Kidney tubule cell (primary cell): Measurements from ENCODE around the gene RPS17.
"Not testable (repeated sequence)": the region's sequence is repeated elsewhere in the genome, so short reads cannot be mapped to it uniquely, and the experiment has no call there.

ENCODE experiments used
- DNase-seq: peaks from one replicate; pipeline ENCODE4 v3.0.0-alpha.2; 2018; ENCODE audit warnings: low spot score

RPS17 gene

DNA sequence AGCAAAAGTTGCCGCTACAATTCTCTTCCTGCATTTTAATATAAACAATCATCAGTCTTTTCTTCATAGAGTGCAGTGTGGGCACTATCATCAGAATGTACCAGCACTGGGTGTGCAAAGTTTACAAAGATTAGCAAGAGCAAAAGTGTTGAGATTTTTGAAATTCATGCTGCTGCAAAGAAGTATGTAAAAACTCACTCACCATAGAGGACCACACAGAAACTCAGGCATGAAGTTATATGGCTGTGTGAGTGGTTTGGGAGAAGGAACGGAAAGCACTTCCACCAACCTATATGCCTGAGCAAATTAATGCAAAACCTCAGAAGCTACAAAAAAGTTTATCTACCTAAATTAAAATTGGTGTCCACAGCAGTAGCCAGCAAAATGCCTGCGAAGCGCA lies 32.6 kb downstream of the RPS17 start:
- DNase-seq, result peak; percentile 1

DNA sequence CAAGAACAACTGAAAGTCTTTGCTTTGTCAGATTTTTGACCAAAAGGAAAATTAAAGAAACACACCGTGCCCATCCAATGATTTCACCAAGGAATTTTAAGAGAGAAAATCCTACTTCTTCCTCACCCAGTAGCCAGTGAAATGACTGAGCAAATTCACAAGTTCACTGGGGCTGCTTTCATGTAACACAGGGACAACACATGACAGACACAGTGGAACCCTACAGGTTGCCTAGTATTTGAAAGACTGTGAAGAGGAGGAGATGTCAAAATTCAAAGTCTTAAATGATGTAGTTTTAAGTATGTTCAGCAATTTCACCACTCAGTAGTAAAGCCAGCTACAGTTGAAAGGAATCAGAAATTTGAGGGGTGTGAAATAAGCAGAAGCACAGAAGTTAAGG lies 33.2 kb downstream of the RPS17 start:
- DNase-seq, result not testable (repeated sequence)

DNA sequence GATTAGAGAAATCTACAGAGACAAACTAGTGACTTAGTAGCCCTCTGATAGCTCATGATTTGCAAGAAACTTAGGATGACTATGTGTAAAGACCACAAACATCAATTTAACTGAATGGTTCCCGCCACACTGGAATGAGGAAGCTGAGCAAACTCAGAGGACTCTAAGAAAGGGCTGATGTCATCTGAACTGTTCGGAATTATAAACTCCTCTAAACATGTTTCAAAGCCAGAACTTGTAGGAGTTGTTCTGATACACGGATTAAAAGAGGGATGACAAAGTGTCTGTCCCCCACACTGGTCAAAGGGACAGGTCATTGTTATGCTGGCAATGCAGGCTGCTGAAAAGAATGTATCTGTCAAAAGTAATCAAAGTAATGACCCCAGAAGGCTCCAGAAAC lies 34.4 kb downstream of the RPS17 start:
- not testable (repeated sequence) for DNase-seq

DNA sequence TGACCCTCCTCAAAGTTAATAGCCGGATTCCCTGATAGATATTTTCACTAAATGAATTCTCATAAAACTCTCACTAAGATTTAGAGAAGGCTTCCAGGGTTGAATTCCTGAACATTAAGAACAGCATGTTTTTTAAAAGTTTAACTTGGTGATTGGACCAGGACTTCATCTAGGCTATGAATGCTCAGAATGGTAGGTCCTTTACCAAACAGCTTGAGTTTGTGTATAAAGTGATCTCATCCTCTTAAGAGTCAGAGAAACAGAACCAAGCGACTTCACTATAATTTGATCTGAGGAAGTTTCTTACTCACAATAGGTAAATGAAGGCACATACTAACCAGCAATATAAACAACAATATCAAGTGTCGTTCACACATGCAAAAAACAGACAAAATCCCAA lies 36.2 kb downstream of the RPS17 start:
- DNase-seq, result not testable (repeated sequence)

DNA sequence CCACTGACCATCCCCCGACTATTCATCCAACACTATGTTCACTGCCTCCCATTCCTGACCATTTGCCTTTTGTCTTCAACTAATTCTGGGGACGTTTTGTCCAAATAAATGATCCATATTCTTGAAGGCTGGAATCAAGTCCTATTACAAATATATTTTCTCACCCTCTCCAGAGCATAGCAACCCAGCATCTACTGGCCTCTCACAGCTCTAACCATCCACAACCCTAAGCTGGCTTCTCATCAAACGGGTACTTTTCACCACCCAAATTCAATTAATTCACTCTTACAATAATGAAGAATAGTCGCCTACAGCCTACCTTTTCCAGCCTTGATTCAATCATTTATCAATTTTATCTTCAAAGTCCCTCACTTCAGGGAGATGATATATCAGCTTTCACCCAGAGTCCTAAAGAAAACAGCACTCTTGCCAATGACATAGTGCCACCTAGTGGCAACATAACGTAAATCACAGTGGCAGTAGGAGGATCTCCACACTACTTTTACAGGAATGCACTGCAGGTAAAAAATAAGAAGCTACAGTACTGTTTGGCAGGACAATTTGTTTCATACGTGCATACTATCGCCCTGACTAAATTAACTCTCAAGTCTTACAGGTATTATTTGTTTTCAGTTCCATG lies 37.4 kb downstream of the RPS17 start:
- not testable (repeated sequence) for DNase-seq

DNA sequence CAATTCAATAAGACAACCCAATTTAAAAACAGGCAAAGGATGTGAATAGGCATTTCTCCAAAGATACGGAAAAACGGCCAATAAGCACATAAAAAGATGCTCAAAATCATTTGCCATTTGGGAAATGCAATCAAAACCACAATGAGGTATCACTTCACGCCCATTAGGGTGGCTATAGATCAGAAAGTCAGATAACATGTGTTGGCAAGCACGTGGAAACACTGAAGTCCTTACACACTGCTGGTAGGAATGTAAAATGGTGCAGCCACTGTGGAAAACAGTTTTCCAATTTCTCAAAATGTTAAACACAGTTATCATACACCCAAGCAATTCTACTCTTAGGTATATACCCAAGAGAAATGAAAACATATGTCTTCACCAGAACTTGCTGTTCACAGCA lies 39.5 kb downstream of the RPS17 start:
- peak; percentile 1 for DNase-seq

DNA sequence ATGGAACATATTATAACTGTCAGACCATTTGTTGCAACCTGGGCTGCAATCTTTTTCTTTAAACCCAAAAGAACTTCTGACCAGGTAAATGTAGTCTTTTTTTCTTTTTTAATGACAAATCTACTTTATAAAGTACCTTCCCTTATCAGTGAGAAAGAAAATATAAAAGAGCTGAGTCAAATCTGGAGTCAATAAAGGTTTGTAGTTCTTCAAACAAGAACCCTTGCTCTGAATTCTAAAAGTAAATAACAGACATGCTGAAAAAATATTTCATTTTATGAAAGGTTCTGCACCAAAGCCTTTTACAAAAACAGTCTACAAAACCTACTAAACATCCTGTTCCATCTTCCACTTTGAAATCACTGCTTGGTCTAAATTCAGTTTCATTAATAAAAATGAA lies 42.3 kb downstream of the RPS17 start:
- DNase-seq, result not testable (repeated sequence)

DNA sequence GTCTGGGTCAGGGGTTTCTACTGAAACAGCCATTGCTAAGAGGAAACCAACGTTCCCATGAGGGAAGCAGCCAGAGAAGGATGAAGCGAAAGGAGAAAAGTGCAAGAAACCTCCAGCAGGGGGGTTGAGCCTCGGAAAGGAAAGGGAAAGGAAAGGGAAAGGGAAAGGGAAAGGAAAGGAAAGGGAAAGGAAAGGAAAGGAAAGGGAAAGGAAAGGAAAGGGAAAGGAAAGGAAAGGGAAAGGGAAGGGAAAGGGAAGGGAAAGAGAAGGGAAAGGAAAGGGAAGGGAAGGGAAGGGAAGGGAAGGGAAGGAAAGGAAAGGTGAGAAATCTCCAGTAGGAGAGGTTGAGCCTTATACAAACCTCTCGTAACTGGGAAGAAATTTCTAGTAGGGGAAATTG lies 52.0 kb downstream of the RPS17 start:
- DNase-seq, result peak; percentile 1

DNA sequence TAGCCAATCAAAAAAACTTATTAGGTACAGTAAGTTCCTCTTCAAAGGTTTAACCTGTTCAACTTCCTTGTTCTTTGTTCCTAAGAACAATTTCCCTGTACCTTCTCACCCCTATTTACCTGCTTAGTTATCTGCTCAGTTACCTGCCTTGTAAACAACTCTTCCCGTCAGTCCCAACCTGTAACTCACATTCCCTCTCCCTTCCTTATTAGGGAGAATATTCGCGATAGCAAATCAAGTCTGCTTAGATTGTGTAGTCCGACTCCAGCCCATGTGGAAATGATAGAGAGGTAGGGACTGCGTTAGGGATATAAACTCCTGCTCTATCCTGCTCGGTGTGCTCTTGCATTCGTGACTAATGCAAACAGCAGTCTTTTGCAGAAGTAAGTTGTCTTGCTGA lies 53.2 kb downstream of the RPS17 start:
- DNase-seq, result peak; percentile 14
